ENCODE results near the gene SORL1. TPM values are rescaled to one million over a fixed set of nuclear protein-coding genes. Genes with fewer than 3 reads are reported as not detected.

SORL1 gene
- total RNA-seq, 1 donor from 2014 or later: 4.6 TPM

- Mint-ChIP-seq H3K27ac (ENCODE audit: unreplicated experiment) (no peak overlapping the region), H3K4me3 (ENCODE audit: unreplicated experiment) (no peak overlapping the region), H3K9me3 (ENCODE audit: unreplicated experiment) (no peaks in the 10 kb centered on the region), H3K27me3 (ENCODE audit: unreplicated experiment) (peaks cover 7% of the 10 kb centered on the region), H3K4me1 (ENCODE audit: unreplicated experiment) (peaks cover 13% of the 10 kb centered on the region), H3K36me3 (ENCODE audit: low read depth, unreplicated experiment) (no peaks in the 10 kb centered on the region)
- TF ChIP-seq CTCF (IDR thresholded peaks at IDR 0.05; ENCODE audit: unreplicated experiment): no peak
- DNase-seq (ENCODE audit: low spot score): no peak
Measured at GRCh38 chr11:121461843-121462242, 9.7 kb downstream of the SORL1 start.

GRCh38 chr11:121463689-121464335 lies 11.7 kb downstream of the SORL1 start:
- Mint-ChIP-seq H3K4me1 (ENCODE audit: unreplicated experiment) (peaks cover 13% of the 10 kb centered on the region), H3K36me3 (ENCODE audit: low read depth, unreplicated experiment) (no peaks in the 10 kb centered on the region), H3K9me3 (ENCODE audit: unreplicated experiment) (no peaks in the 10 kb centered on the region), H3K4me3 (ENCODE audit: unreplicated experiment) (no peak overlapping the region), H3K27me3 (ENCODE audit: unreplicated experiment) (peaks cover 7% of the 10 kb centered on the region), H3K27ac (ENCODE audit: unreplicated experiment) (no peak overlapping the region)
- no peak for DNase-seq (ENCODE audit: low spot score)
- no peak for TF ChIP-seq CTCF (IDR thresholded peaks at IDR 0.05; ENCODE audit: unreplicated experiment)

- H3K27ac Mint-ChIP-seq (ENCODE audit: unreplicated experiment): no peak overlapping the region
- peaks cover 13% of the 10 kb centered on the region for H3K4me1 Mint-ChIP-seq (ENCODE audit: unreplicated experiment)
- DNase-seq (ENCODE audit: low spot score): no peak
- H3K27me3 Mint-ChIP-seq (ENCODE audit: unreplicated experiment): peaks cover 7% of the 10 kb centered on the region
- no peak overlapping the region for H3K4me3 Mint-ChIP-seq (ENCODE audit: unreplicated experiment)
- TF ChIP-seq CTCF (IDR thresholded peaks at IDR 0.05; ENCODE audit: unreplicated experiment): no peak
- no peaks in the 10 kb centered on the region for H3K9me3 Mint-ChIP-seq (ENCODE audit: unreplicated experiment)
- H3K36me3 Mint-ChIP-seq (ENCODE audit: low read depth, unreplicated experiment): no peaks in the 10 kb centered on the region
Measured at GRCh38 chr11:121464352-121464946, 12.3 kb downstream of the SORL1 start.

- Mint-ChIP-seq H3K4me3 (ENCODE audit: unreplicated experiment) (no peak overlapping the region), H3K27me3 (ENCODE audit: unreplicated experiment) (peaks cover 7% of the 10 kb centered on the region), H3K36me3 (ENCODE audit: low read depth, unreplicated experiment) (no peaks in the 10 kb centered on the region), H3K9me3 (ENCODE audit: unreplicated experiment) (no peaks in the 10 kb centered on the region), H3K27ac (ENCODE audit: unreplicated experiment) (peak overlapping the region; percentile 72), H3K4me1 (ENCODE audit: unreplicated experiment) (peaks cover 9% of the 10 kb centered on the region)
- TF ChIP-seq CTCF (IDR thresholded peaks at IDR 0.05; ENCODE audit: unreplicated experiment): no peak
- no peak for DNase-seq (ENCODE audit: low spot score)
Measured at GRCh38 chr11:121465709-121466062, 13.6 kb downstream of the SORL1 start.

GRCh38 chr11:121466063-121466794 lies 14.1 kb downstream of the SORL1 start:
- peak; percentile 78 for DNase-seq (ENCODE audit: low spot score)
- TF ChIP-seq CTCF (IDR thresholded peaks at IDR 0.05; ENCODE audit: unreplicated experiment): no peak
- no peaks in the 10 kb centered on the region for H3K9me3 Mint-ChIP-seq (ENCODE audit: unreplicated experiment)
- no peaks in the 10 kb centered on the region for H3K36me3 Mint-ChIP-seq (ENCODE audit: low read depth, unreplicated experiment)
- peaks cover 7% of the 10 kb centered on the region for H3K27me3 Mint-ChIP-seq (ENCODE audit: unreplicated experiment)
- H3K4me1 Mint-ChIP-seq (ENCODE audit: unreplicated experiment): peaks cover 9% of the 10 kb centered on the region
- peak overlapping the region; percentile 72 for H3K27ac Mint-ChIP-seq (ENCODE audit: unreplicated experiment)
- no peak overlapping the region for H3K4me3 Mint-ChIP-seq (ENCODE audit: unreplicated experiment)
